Stromal cell of bone marrow (primary cell): ENCODE results near the gene ZWILCH.

ENCODE experiments used
- DNase-seq: peaks from one replicate; pipeline ENCODE4 v3.0.0-alpha.2; 2012; ENCODE audit warnings: low read depth

ZWILCH gene

DNA sequence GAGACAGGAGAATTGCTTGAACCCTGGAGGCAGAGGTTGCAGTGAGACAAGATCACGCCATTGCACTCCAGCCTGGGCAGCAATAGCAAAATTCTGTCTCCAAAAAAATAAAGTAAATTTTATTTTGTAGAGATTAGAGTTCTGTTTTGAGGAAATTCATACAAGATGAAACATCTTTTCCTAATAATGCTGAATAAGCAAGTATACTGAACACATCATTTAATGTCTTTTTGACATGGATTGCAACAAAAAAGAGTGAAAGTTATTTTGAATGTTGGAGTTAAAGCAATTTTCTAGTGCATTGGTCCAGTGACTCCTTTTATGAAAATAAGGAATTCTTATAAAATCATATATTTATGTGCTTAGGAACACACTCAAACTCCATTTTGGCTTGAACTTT lies 40.1 kb downstream of the ZWILCH start:
- DNase-seq, result no peak

DNA sequence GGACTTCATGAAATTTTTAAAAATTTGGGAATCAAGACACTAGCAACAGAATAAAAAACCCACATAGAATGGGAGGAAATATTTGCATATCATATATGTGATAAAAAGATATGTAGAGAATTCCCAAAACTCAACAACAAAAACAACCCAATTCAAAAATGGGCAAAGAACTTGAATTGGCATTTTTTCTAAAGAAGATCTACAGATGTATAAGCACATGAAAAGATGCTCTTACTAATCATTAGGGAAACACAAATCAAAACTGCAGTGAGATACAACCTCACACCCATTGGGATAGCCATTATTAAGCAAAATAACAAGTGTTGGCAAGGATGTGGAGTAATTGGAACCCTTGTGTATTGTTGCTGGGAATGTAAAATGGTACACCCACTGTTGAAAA lies 50.6 kb downstream of the ZWILCH start:
- no peak for DNase-seq

DNA sequence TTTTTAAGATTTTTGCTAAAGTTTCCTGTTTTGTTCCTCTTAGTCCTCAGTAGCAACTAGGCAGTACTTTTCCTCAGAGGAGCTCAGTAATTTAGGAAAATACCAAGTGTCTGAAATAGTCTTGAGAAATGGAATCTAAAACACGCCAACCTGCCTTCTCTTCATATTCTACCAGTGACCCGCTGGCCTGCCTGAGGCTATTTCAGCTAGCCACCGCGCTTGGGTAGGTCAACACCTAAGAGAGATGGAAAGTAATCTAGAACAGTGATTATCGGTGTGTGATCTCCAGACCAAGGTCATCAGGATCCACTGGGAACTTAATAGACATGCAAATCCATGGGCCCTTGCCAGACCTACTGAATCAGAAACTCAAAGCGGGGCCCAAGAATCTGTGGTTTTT lies 53.1 kb downstream of the ZWILCH start:
- no peak for DNase-seq

DNA sequence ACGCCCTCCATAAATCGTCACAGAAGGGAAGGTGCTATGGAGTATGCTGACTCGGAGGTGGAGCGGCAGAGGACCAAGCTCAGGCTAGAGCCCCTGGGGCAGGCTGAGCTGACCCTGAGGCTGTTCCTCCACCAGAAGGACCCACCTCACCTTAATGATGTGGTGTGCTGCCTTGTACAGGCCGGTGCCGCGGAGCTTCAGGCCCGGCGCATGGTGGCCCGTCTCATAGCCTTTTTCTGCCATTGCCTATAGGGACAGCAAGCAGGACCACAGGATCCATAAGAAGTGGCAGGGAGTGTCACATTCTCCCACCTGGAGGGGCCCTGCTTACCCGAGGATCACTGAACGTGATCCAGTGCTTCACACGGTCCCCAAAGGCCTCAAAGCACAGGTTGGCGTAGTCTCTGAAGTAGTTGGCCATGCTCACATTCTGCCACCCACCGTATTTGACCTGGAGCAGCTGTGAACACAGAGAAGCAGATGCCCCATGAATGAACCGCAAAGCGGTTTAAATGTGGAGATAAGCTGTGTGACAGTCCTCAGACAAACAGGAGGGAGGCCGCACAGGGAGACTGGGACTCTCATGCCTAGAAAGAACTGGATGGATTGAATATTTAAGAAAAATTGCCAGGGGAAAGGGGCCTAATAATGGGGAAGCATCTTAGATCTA lies 55.9 kb downstream of the ZWILCH start:
- DNase-seq, result no peak

DNA sequence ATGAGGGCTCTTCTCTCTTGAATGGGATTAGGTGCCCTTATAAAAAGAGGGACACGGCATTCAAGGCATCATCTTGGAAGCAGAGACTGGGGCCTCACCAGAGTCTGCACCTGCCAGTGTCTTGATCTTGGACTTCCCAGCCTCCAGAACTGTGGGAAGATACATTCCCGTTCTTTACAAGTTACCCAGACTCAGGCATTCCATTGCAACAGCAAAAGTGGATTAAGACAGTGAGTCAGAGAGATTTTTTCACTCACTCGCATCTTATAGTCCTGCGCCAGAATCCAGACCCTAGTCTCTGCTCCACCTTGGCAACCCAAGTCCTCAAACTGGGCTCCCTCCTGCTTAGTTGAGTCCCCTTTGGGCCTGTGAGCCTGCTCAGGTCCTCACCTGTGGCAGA lies 58.0 kb downstream of the ZWILCH start:
- DNase-seq, result no peak

DNA sequence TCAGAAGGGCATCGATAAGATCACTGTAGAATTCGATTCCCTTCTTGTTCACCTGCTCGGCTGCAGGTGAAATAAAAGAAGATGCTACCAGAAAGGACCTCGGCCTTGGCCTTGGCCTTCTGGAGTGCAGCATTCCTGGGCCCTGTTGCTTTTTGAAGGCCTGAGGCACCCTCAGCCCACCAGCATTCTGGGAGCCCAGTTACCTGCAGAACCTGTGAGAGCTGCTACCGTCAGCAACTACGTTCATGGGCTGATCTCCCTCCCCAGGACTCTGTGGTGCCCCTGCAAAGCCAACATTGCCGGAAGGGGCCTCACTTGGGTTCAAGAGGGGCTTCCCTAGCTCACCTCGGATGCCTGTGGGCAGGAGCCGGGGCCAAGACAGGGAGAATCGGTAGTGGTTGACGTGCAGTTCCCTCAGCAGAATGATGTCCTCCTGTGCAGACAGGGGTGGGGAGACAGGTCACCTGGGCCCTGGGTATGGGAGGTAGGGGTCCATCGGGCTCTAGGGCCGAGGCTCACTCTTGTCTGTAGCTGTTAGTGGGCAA lies 58.5 kb downstream of the ZWILCH start:
- no peak for DNase-seq

DNA sequence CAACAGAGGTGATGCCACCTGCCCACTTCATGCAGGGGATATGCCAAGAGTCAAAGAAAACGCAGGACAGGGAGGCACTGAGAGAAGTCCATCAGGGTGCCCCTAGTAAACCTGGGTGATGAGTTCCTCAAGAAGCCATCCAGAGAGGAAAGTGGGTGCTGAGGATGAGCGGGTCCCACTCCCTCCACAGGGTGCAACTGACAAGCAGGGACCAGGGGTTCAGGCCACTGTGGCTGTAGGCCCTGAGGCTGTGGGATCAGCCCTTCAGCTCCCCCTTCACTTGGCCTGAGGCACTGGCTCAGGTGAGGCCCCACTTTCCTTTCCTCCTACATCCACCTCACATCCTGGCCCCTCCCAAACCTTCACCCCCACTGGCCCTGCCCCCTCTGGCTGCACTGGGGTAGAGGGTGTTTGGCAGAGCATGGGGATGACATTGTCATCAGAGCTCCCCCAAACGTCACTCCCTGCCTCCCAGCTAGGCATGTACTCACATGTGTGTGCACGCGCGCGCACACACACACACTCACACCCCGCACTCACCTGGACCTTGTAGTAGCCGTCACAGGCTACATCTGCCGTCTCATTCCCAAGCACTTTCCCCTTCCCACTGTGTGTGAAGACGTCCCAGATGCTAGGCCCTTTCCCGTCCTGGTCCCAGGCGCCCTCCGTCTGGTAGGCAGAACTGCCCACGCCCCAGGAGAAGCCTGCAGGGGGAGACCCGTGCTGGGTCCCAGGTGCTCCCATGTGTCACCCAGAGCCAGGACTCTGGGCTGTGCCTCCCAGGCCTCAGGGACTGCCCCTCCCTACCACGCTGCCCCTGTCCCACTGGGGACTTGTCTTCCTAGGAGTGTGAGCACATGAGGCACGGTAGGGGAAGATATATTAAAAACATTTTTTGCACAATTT lies 59.3 kb downstream of the ZWILCH start:
- DNase-seq, result no peak

DNA sequence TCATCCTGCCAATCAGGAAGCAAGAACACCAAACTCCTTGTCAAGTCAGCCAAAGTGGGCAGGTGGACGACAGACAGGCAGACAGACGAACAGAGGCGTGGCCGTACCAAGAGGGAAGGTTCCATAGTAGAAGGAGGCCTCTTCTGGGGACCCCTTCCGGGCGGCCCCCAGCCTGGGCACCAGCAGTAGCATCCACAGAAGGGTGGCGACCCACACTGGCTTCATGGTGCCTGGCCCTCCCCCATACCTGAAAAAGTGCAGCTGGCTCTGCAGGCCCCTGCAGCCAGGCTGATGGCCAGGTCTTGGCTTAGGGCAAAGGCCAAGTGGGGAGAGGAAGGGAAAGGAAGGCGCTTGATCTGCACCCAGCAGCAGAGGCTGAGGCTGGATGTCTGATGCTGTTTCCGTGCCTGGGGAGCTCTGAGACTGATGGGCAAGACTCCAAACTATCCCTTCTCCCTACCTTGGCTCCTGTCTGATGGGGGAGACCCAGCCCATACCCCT lies 60.1 kb downstream of the ZWILCH start:
- no peak for DNase-seq

DNA sequence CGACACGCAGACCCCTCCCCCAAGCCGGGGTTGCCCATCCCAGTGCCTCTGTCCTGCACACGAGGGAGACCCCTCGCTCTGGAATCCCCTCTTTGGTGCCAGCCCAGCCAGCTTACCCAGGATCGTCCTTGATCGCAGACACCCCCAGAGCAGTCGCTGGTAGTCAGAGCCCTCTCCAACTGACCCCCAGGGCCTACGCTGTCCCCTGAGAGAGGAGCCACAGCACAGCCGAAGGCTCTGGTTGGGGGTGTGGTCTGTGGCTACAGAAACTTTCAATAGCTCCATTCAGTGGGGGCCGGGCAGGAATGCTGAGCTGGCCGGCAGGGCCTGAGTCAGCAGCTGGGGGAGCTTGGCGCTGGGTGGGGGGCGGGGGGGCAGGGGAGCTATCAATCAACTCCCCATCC lies 60.6 kb downstream of the ZWILCH start, which contains the start of gene LCTL:
Gene LCTL (minus strand): TSS at position 258 of the 404 bp plus-strand sequence. CDS start 633 bp downstream, outside the sequence.
- DNase-seq, result peak; percentile 33

DNA sequence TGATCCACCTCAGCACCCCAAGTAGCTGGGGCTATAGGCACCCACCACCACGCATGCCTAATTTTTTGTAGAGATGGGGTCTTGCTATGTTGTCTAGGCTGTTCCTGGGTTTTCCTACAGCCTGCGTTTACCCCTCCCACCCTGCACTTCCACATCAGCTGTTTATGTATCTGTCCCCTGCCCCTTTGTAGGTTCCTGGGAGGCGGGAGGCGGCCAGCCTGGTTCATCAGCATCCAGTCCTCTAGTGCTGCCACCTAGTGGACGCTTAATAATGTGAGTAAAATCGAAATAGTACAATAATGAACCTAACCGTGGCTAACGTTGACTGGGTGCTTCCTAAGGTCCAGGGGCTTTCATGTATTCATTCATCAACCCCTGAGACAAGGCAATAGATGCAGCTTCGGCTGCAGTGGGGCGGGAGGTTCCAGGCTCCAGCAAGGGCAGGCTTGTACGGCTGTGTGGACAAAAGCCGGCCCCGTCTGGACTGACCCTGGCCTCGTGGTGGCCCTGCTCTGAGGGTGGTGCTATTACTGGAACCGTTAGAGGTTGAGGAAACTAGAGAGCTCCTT lies 61.9 kb downstream of the ZWILCH start:
- DNase-seq, result peak; percentile 44

DNA sequence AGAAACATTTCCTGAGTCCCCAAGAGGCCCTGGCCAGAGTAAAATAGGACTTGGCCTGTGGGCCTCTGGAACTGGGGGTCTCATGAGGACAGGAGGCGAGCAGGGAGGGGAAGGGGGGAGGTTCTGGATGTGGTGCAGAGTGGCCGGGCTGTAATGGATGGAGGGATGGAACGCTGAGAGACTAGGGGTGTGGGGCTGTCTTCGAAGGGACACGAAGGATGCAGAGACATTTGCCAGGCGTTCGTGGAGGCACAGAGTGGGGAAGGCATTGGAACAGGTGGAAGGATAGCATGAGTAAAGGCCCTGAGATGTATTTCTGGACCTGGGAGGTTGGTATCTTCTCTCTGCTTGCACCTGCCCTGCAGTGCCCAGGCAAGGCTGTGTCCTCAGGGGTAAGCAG lies 62.8 kb downstream of the ZWILCH start:
- DNase-seq, result no peak

DNA sequence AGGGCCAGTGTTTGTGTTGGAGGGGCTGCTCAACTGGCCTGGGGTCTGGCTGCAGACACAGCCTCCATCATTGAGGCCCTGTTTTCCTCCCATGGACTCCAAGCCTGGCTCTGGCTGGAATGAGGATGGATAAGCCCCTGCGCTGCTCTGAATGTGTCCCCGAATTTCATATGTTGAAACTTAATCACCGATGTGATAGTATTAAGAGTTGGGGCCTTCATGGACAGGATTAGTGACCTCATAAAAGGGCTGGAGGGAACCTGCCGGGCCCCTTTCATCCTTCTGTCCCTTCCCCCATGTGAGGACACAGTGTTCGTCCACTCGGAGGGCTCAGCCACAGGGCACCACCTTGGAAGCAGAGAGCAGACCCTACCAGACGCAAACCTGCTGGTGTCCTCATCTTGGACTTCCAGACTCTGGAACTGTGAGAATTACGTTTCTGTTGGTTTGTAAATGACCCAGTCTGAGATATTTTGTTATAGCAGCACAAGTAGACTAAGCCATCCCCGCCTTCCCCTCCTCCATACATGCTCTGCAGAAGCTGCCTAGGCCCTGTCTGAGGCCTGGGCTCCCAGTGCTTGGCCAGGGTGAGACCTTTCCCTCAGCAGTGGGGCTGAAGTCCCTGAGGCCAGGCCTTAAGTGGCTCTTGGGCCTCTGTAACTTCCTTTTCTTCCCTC lies 64.5 kb downstream of the ZWILCH start:
- no peak for DNase-seq

DNA sequence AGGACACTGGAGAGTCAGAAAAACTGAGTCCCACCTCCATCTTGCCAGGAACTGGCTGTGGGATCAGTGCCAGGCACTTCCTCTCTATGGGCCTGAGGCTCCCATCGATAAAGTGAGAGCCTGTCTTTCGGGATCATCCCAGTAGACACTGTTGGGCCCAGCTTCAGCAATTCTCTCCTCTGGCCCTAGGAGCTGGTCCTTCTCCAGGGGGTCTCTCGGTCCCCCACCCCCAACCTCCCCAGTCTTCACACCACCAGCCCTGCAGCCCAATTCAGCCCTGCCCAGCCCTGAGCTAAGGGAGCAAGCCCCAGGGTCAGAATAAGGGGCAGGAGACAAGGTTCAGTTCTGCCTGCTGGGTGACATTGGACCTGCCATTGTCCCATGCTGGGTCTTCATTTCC lies 65.2 kb downstream of the ZWILCH start:
- DNase-seq, result no peak

DNA sequence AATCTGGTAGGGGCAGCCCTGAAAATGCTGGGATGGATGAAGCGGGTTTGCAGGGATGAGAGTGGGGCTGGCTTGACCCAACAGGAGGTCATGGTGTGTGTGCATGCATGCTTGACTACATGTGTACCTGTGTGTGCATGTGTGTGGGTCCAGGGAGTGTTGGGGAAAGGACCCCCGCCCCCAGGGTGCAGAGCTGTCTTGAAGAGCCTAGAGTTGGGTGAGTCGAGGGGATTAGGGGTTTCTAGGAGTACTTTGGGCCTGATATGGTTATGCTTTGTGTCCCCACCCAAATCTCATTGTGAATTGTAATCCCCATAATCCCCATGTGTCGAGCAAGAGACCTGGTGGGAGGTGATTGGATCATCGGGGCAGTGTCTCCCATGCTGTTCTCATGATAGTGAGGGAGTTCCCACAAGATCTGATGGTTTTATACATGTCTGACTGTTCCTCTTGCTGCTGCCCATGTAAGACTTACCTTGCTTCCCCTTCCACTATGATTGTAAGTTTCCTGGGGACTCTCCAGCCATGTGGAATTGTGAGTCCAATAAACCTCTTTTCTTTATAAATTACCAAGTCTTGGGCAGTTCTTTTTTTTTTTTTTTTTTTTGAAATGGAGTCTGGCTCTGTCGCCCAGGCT lies 65.8 kb downstream of the ZWILCH start:
- no peak for DNase-seq

DNA sequence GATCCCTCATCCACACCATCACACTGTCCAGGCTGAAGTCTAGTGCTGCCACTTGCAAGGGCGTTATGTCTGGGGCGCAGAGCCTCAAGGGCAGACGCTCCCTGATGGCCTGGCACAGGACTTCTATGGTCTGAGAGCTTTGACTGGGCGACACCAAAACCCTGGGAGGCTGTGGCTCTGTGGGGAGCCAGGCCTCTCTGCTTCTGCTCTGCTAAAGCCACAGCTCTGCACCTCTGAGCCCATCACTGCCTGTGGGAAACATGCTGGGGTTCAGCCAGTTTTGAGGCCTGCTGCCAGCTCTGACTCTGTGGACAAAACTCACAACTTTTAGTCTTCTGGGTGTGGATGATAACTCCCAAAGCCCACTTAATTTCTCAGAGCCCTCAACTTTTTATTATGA lies 67.0 kb downstream of the ZWILCH start:
- no peak for DNase-seq

DNA sequence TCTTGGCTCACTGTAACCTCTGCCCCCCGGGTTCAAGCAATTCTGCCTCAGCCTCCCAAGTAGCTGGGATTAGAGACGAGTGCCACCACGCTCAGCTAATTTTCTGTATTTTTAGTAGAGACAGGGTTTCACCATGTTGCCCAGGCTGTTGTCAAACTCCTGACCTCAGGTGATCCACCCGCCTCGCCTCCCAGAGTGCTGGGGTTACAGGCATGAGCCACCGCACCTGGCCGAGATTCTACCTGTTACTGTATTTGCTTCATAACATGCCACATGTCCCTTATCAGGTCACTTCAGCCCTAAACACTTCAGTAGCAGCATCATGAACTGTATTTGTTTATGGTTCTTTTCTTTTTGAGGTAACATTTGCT lies 68.2 kb downstream of the ZWILCH start:
- DNase-seq, result no peak

DNA sequence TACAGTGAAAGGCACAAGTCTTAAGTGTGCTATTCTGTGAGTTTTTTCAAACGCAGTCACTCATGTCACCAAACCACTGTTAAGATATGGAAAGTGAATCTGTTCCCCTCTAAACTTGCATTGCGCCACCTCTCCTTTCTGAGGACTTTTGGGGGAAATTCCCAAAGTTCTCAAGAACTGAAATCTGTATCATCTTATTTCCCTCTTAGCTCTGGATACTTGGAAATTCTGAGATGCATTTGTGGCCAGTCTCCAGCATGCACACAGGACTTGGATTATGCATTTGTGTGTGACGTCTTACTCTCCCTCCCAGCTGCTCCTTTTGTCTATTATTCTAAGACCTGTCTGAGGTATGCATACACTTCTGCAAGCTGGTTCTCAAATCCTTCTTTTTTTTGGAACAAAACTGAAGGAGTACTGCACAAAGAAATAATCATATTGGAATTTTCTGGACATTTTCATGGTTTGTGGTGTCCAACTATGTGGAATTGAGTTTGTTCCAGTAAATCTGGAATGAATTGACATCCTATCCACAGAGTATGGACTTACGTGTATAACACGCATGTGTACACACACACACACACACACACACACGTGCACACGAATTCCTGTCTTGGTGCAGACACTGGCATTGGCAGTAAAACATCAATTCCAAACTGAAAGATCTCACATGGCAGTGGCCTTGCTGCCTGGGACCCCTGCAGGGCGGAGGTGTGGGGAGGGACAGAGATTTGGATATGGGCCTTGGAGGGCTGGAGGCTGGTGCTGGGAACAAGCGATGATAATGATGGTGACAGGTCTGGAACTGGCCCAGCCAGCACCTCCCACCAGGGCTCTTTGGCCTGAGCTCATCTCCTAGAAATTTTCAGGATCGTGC lies 68.8 kb downstream of the ZWILCH start:
- peak; percentile 52 for DNase-seq

DNA sequence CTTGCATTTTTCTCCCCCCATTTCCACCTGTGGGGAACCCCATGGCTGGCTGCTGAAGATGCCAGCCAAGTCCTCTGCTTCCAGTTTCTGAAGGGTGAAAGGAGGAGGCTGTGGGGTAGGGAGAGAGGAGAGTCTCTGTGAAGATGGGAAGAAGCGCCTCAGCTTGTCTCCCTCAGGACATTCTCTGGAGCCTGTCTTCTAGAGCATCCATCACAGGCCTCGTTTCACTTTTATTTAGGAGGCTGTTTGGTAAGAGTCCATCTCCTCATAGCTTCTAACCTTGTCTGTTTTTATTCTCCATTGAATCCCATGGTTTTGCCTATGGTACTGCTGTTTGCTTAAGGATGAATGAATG lies 69.4 kb downstream of the ZWILCH start:
- no peak for DNase-seq

DNA sequence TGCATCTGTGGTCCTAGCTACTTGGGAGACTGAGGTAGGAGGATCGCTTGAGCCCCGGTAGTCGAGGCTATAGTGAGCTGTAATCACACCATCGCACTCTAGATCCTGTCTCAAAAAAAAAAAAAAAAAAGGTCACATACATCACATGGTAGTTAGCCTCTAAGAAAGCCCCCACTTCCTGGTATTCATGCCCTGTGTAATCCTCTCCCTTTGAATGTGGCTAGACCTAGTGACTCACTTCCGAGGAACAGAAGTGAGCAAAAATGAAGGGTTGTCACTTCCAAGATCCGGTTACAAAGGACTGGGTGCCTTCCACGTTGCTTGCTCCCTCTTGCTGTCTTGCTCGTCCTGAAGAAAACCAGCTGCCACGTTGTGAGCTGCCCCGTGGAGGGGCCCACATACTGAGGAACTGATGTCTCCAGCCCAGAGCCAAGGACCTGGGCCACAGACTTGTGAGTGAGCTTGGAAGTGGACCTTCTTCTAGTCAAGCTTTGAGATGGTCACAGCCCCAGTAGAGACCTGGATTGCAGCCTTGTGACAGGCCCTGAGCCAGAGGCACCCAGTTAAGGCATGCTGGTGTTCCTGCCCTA lies 73.3 kb downstream of the ZWILCH start:
- no peak for DNase-seq

DNA sequence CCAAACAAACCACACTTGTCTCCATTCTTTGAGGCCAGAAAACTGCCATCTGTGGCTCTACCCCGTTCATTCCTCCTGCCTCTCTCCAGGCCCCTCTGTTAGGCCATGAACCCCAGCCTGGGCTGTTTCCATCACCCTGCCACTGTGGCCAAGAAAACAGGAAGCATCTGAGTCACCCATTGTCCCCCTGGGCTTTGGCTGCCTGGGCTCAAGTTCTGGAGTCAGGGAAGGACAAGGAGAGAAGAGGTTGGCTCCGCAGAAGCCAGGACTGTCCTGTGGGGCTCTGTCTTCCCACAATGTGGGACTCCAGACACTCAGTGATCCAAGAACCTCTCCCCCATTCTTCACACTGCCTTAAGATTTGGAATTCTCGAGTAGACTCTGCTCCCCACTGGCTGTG lies 75.5 kb downstream of the ZWILCH start:
- DNase-seq, result peak; percentile 82
